ENCODE results near the gene SGIP1. TPM values are rescaled to one million over a fixed set of nuclear protein-coding genes. Genes with fewer than 3 reads are reported as not detected.

SGIP1 gene
- total RNA-seq, 1 donor from 2014 or later: 6.9 TPM

GRCh38 chr1:66494482-66494881 lies 39.5 kb upstream of the SGIP1 start:
- no peak overlapping the region for H3K4me3 ChIP-seq (ENCODE audit: low read depth, low read length)
- DNase-seq (ENCODE audit: low read depth): no peak
- TF ChIP-seq CTCF (conservative IDR thresholded peaks at IDR 0.05; ENCODE audit: low read depth, low read length): no peak

DNA sequence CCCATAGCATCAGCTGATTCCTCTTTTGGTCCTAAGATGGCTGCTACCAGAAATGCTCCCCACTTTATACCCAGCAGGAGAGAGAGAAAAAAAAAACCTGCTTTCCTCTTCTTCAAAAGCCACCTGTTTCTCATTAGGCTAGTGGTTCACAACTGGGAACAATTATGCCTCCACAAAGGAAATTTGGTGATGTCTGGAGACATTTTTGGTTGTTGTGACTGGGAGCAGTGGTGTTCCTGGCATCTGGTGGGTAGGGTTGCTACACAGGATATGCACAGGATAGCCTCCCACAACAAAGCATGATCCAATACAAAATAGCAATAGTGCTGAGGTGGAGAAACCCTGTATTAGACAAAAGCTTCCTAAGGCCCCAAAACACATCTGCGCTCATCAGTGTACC lies 38.5 kb upstream of the SGIP1 start:
- H3K4me3 ChIP-seq (ENCODE audit: low read depth, low read length): no peak overlapping the region
- no peak for DNase-seq (ENCODE audit: low read depth)
- TF ChIP-seq CTCF (conservative IDR thresholded peaks at IDR 0.05; ENCODE audit: low read depth, low read length): no peak

DNA sequence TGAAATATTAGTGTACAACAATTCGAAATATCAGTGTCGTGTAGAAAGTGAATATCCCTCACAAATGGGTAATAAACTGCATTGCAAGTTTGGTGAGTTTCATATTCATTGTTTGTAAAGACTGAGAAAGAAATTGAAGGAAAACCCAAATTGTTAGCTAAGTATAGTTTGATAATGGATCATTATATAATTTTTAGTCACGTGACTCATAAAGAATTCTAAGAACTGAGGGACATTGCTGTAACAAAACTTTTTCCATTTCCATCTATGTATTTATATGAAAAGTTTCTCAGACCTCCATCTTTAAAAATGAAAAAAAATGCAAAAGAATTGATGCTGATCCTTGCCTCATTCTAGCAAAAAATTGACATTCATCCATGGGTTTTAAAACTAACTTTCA lies 36.0 kb upstream of the SGIP1 start:
- no peak for DNase-seq (ENCODE audit: low read depth)
- TF ChIP-seq CTCF (conservative IDR thresholded peaks at IDR 0.05; ENCODE audit: low read depth, low read length): no peak
- no peak overlapping the region for H3K4me3 ChIP-seq (ENCODE audit: low read depth, low read length)

DNA sequence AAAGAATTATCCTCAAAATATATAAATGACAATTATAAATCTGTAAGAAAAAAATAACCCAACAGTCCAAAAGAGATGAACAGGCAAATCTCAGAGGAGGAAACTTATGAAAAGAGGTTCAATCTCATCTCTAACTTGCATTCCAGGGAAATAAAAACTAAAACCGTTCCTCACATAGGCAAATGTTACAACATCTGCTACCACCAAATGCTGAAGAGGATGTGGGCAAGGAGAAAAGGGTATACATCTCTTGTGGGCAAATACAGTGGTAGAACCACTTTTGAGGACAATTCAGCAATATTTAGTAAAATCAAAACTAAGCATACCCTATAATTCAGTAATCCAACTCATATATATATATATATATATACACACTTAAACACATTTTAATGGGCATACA lies 33.7 kb upstream of the SGIP1 start:
- no peak for DNase-seq (ENCODE audit: low read depth)
- H3K4me3 ChIP-seq (ENCODE audit: low read depth, low read length): no peak overlapping the region
- TF ChIP-seq CTCF (conservative IDR thresholded peaks at IDR 0.05; ENCODE audit: low read depth, low read length): no peak

DNA sequence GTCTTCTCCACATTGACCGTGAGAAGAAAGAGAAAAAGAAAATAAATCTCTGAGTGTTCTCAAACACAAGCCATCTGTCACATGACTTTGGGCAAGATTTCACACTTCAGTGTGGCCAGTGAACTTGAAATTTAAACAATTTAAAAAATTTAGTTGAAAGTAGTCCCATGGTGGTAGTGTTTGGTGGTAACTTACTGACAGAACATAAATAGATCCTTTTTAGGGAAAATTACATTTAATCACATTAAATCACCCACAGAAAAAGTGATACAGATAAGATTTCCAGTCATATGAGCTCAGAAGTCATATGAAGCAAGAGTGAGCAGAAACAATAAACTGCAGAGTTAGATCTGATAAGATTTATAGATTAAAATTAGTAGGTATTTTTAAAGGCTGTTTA lies 31.9 kb upstream of the SGIP1 start:
- TF ChIP-seq CTCF (conservative IDR thresholded peaks at IDR 0.05; ENCODE audit: low read depth, low read length): no peak
- no peak overlapping the region for H3K4me3 ChIP-seq (ENCODE audit: low read depth, low read length)
- no peak for DNase-seq (ENCODE audit: low read depth)

DNA sequence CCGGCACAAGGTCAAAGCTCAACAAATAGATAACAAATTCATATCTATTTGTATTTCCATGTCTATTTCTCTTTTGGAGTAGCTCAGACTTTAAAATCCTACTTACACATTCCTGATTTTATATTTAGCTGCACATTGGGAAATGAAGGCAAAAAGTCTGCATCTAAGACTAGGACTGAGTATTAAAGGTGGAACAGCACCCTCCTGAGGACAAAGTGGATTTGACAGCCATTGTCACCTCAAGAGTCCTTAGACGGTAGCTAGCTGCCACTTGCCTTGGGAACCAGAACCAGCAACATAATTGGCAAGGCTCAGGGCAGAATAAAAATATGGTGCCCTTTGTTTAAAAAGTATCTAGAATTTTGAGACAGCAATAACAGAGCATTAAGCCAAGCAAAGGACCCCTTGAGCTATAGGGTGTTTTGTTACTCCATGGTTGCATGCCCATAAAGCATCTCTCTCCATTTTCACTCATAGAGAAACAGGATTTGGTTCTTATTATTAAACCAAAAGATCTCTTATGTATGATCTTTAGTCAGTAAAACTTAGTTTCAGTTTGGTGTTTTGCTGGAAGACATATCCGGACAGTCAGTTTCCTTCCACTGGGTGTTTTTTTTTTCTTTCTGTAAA lies 30.0 kb upstream of the SGIP1 start:
- no peak overlapping the region for H3K4me3 ChIP-seq (ENCODE audit: low read depth, low read length)
- TF ChIP-seq CTCF (conservative IDR thresholded peaks at IDR 0.05; ENCODE audit: low read depth, low read length): peak; percentile 82
- no peak for DNase-seq (ENCODE audit: low read depth)

GRCh38 chr1:66505671-66506392 lies 28.1 kb upstream of the SGIP1 start:
- TF ChIP-seq CTCF (conservative IDR thresholded peaks at IDR 0.05; ENCODE audit: low read depth, low read length): no peak
- DNase-seq (ENCODE audit: low read depth): peak; percentile 89
- no peak overlapping the region for H3K4me3 ChIP-seq (ENCODE audit: low read depth, low read length)
